HCT116 (cell line): ENCODE data around the gene BDH1. TPM values are rescaled to one million over a fixed set of nuclear protein-coding genes. Genes with fewer than 3 reads are reported as not detected.
A peak's percentile ranks its signal among the peaks of the same experiment; 100 is the strongest.

ENCODE experiments used
- ATAC-seq: fragments of 200-7000 bp; cut with Tn5 transposase; 2 replicates; pipeline ENCODE4 v1.9.1; 2020; ENCODE audit warnings: mild to moderate bottlenecking, moderate library complexity
- BruUV-seq: library from RNA; stranded (reverse); fragments of 400-500 nt; replicated peaks from 2 replicates; lab custom pipeline; 2021; lab: Mats Ljungman, UMichigan
- CTCF ChIA-PET: fragments of 300-600 bp; sonication (Branson Sonifier 250); formaldehyde crosslinking; loops from one replicate; lab custom pipeline; 2021; ENCODE audit warnings: antibody characterized with exemption; lab: Charles Lee
- POLR2A ChIA-PET: fragments of 300-600, 350-600 bp; sonication (Branson Sonifier 250); formaldehyde crosslinking; loops from one replicate; lab custom pipeline; 2021; ENCODE audit warnings: antibody characterized with exemption; lab: Charles Lee
- RAD21 ChIA-PET, 2 experiments: fragments of 300-600 bp; sonication (Branson Sonifier 250); formaldehyde crosslinking; loops; one replicate each; lab custom pipeline; 2023; ENCODE audit warnings: low total read pairs in 2 of 2; ENCODE audit not compliant: uncharacterized antibody in 2 of 2, unreplicated experiment in 2 of 2, low non-redundant PET in 1 of 2; lab: Charles Lee
- DNase-seq: peaks from one replicate; pipeline ENCODE4 v3.0.0-alpha.2; 2010; ENCODE audit warnings: low read depth, low spot score
- H2AFZ ChIP-seq: fragments of 200-600 bp; shearing (Covaris generic), sonication (generic); 2 replicates; pipeline ENCODE4 v1.6.1; 2017; ENCODE audit warnings: low read depth, mixed run types, mixed read lengths, antibody characterized with exemption, low read length; ENCODE audit not compliant: poor library complexity, severe bottlenecking
- H3K27ac ChIP-seq: 2 replicates; pipeline ENCODE4 v1.5.1; 2012; ENCODE audit warnings: low read depth, low read length
- H3K27me3 ChIP-seq: fragments of 200-600 bp; sonication (generic); 2 replicates; pipeline ENCODE4 v1.6.1; 2016; ENCODE audit warnings: mixed run types, low read length, mixed read lengths; ENCODE audit not compliant: insufficient read depth
- H3K36me3 ChIP-seq, 2 experiments: fragments of 200-500 bp in 1 of 2; fragments of 200-600 bp in 1 of 2; sonication (Bioruptor generic) in 1 of 2; sonication (generic) in 1 of 2; 2 replicates each; pipeline versions ENCODE4 v1.5.1 to v1.6.1; 2014 to 2016; ENCODE audit warnings: low read length in 2 of 2, inconsistent platforms in 1 of 2, mixed read lengths in 1 of 2, mixed run types in 1 of 2; ENCODE audit not compliant: insufficient read depth in 2 of 2, control insufficient read depth in 1 of 2
- H3K4me1 ChIP-seq, 2 experiments: fragments of 200-600 bp in 1 of 2; sonication (generic) in 1 of 2; 2 replicates each; pipeline versions ENCODE4 v1.5.1 to v1.6.1; 2012 to 2017; ENCODE audit warnings: low read length in 2 of 2, inconsistent platforms in 1 of 2, mild to moderate bottlenecking in 1 of 2, mixed read lengths in 1 of 2, mixed run types in 1 of 2, moderate library complexity in 1 of 2; ENCODE audit not compliant: insufficient read depth in 2 of 2, control insufficient read depth in 1 of 2
- H3K4me2 ChIP-seq: fragments of 200-600 bp; sonication (generic); 2 replicates; pipeline ENCODE4 v1.6.1; 2017; ENCODE audit warnings: mixed run types, low read length, mixed read lengths
- H3K4me3 ChIP-seq, 2 experiments: fragments of 200-600 bp in 1 of 2; sonication (generic) in 1 of 2; replicated peaks in 1 of 2; 2 replicates each; pipeline ENCODE4 v1.5.1; 2011 to 2016; ENCODE audit warnings: low read length in 2 of 2, control low read depth in 1 of 2, low read depth in 1 of 2, mild to moderate bottlenecking in 1 of 2, mixed read lengths in 1 of 2, mixed run types in 1 of 2
- H3K79me2 ChIP-seq: fragments of 200-600 bp; sonication (generic); 2 replicates; pipeline ENCODE4 v1.6.1; 2017; ENCODE audit warnings: mild to moderate bottlenecking, mixed run types, low read length, moderate library complexity, mixed read lengths; ENCODE audit not compliant: insufficient read depth
- H3K9ac ChIP-seq: fragments of 200-600 bp; sonication (generic); 2 replicates; pipeline ENCODE4 v1.6.1; 2016; ENCODE audit warnings: low read length, mixed read lengths
- H3K9me2 ChIP-seq: fragments of 200-600 bp; sonication (generic), shearing (Covaris generic); 2 replicates; pipeline ENCODE4 v1.6.1; 2017; ENCODE audit warnings: mixed run types, mild to moderate bottlenecking, moderate library complexity; ENCODE audit not compliant: insufficient read depth
- H3K9me3 ChIP-seq, 2 experiments: fragments of 200-500 bp in 1 of 2; fragments of 200-600 bp in 1 of 2; sonication (Bioruptor generic) in 1 of 2; sonication (generic) in 1 of 2; 2 replicates each; pipeline ENCODE4 v1.6.1; 2014 to 2017; ENCODE audit warnings: low read length in 2 of 2, mixed read lengths in 2 of 2, inconsistent platforms in 1 of 2, low read depth in 1 of 2, mild to moderate bottlenecking in 1 of 2, mixed run types in 1 of 2, moderate library complexity in 1 of 2; ENCODE audit not compliant: control insufficient read depth in 1 of 2, insufficient read depth in 1 of 2
- H4K20me1 ChIP-seq: fragments of 200-600 bp; sonication (generic), shearing (Covaris generic); 2 replicates; pipeline ENCODE4 v1.6.1; 2017; ENCODE audit warnings: mixed run types, mild to moderate bottlenecking, moderate library complexity; ENCODE audit not compliant: insufficient read depth
- ATF3 ChIP-seq: IDR thresholded peaks from 2 replicates; pipeline ENCODE4 v1.6.1; 2012
- CBX3 ChIP-seq: IDR thresholded peaks from 2 replicates; pipeline ENCODE4 v1.6.1; 2012; ENCODE audit warnings: low read depth
- CEBPB ChIP-seq: IDR thresholded peaks from 2 replicates; pipeline ENCODE4 v1.6.1; 2012; ENCODE audit warnings: low read depth
- ELF1 ChIP-seq: IDR thresholded peaks from 2 replicates; pipeline ENCODE4 v1.6.1; 2012; ENCODE audit warnings: low read depth, borderline replicate concordance
- EZH2phosphoT487 ChIP-seq: fragments of 200-600 bp; IDR thresholded peaks from 2 replicates; pipeline ENCODE4 v1.6.1; 2018; ENCODE audit warnings: antibody characterized with exemption, borderline replicate concordance
- FOSL1 ChIP-seq: IDR thresholded peaks from 2 replicates; pipeline ENCODE4 v1.6.1; 2012; ENCODE audit warnings: low read depth
- JUND ChIP-seq: IDR thresholded peaks from 2 replicates; pipeline ENCODE4 v1.6.1; 2012
- POLR2AphosphoS5 ChIP-seq: IDR thresholded peaks from 2 replicates; pipeline ENCODE4 v1.6.1; 2011; ENCODE audit warnings: mild to moderate bottlenecking, low read depth, low read length, moderate library complexity
- RAD21 ChIP-seq: IDR thresholded peaks from 2 replicates; pipeline ENCODE4 v1.6.1; 2012; ENCODE audit warnings: low read depth, mild to moderate bottlenecking
- REST ChIP-seq: IDR thresholded peaks from 2 replicates; pipeline ENCODE4 v1.6.1; 2012; ENCODE audit warnings: low read depth
- ZBTB33 ChIP-seq: IDR thresholded peaks from 2 replicates; pipeline ENCODE4 v1.6.1; 2011; ENCODE audit warnings: mild to moderate bottlenecking, low read length, moderate library complexity; ENCODE audit not compliant: insufficient replicate concordance; ENCODE audit errors: extremely low read depth
- ZFX ChIP-seq: fragments of 450-650 bp; IDR thresholded peaks from 2 replicates; pipeline ENCODE4 v1.6.1; 2017
- intact Hi-C: fragments of 100-400 bp; cut with micrococcal nuclease; formaldehyde crosslinking; loops from 2 replicates; pipeline ENCODE4 v1.10.0; 2022
- total RNA-seq: library from RNA; stranded (reverse); gene quantifications from one replicate; pipeline ENCODE4 v1.2.1, GENCODE V29; 2021; ENCODE audit not compliant: unreplicated experiment

The BDH1 gene
- total RNA-seq, 1 experiment from 2014 or later = 26.6 TPM

GRCh38 chr3:197554196-197554561, 1.6 kb downstream of the BDH1 start:
- H3K9me3 ChIP-seq = no peaks in the 10 kb centered on the region
- H3K27ac ChIP-seq = peak overlapping the region; percentile 55
- H3K4me1 ChIP-seq = peaks cover 9 to 24% of the 10 kb centered on the region in 2 experiments; a peak in 3 of 4 replicates
- CTCF ChIA-PET = no interaction called here
- no peaks in the 10 kb centered on the region for H3K36me3 ChIP-seq
- no peak for TF ChIP-seq ATF3
- no peak for TF ChIP-seq EZH2phosphoT487
- TF ChIP-seq CEBPB = no peak
- TF ChIP-seq ZBTB33 = no peak
- no peak for TF ChIP-seq RAD21
- no peak for TF ChIP-seq CBX3
- TF ChIP-seq ZFX = no peak
- TF ChIP-seq JUND = no peak
- TF ChIP-seq FOSL1 = no peak
- no peak for TF ChIP-seq POLR2AphosphoS5
- no peak for TF ChIP-seq REST
- TF ChIP-seq ELF1 = no peak
- RAD21 ChIA-PET = no interaction called here
- H4K20me1 ChIP-seq = no peaks in the 10 kb centered on the region
- peaks cover 20% of the 10 kb centered on the region for H3K79me2 ChIP-seq
- H3K4me3 ChIP-seq = peak overlapping the region; percentile 81 to 87
- H3K27me3 ChIP-seq = no peaks in the 10 kb centered on the region
- DNase-seq = no peak
- POLR2A ChIA-PET = no interaction called here
- intact Hi-C loops = no loop called here
- no peak for ATAC-seq
- BruUV-seq = no TSS peak
- no peak overlapping the region for H2AFZ ChIP-seq
- no peaks in the 10 kb centered on the region; the same call in 1 of the 2 replicates for H3K9me2 ChIP-seq
- H3K4me2 ChIP-seq = peak overlapping the region; percentile 96
- H3K9ac ChIP-seq = peak overlapping the region; percentile 83
